ENCODE measurements around the gene ADGRA1.

The ADGRA1 gene

DNA sequence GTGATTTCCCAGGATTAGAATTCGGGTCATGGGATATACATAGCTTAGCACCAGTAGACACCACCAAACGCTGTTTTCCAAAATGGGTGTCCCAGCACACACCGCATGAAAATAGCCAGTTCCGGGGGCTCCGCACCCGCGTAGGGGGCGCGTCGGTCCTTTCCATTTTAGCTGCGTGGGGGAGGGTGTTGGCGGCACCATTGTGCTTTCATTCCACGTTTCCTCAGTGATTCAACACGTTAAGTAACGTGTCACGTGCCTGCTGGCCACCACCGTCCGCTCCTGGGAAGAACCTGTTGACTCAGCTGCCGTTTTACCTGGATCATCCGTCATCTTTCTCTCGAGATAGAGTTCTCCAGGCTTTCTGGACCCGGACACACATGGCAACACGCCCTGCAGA is 25.6 kb upstream of the ADGRA1 start:
- peaks cover 9% of the 10 kb centered on the region for H3K27me3 Mint-ChIP-seq
- H3K4me1 Mint-ChIP-seq (ENCODE audit: low read depth) = peaks cover 12% of the 10 kb centered on the region
- no peaks in the 10 kb centered on the region for H3K36me3 Mint-ChIP-seq (ENCODE audit: low read depth)
- no peak overlapping the region for H3K4me3 Mint-ChIP-seq
- H3K27ac Mint-ChIP-seq = no peak overlapping the region
- no peaks in the 10 kb centered on the region for H3K9me3 Mint-ChIP-seq

DNA sequence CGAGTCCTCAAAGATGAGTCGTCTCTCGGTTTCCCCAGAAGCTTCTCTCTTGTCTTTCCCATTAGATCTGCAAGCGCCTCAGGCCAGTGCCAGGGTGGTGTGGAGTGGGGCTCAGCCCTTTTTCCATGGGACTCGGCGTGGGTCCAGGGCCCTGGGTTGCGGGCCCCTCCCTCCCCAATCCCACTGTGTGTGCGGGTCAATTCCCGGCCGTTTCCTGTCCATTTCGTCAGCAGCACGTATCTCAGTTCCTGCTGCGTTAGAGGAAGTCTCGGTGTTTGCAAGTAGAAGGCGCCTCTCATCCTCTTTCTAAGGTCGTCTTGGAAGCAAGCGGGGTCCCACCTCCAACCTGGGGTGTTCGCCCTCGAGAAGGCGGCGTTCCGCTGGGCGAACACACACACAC is 25.1 kb upstream of the ADGRA1 start:
- peaks cover 12% of the 10 kb centered on the region for H3K4me1 Mint-ChIP-seq (ENCODE audit: low read depth)
- peaks cover 9% of the 10 kb centered on the region for H3K27me3 Mint-ChIP-seq
- H3K9me3 Mint-ChIP-seq = no peaks in the 10 kb centered on the region
- no peaks in the 10 kb centered on the region for H3K36me3 Mint-ChIP-seq (ENCODE audit: low read depth)
- no peak overlapping the region for H3K27ac Mint-ChIP-seq
- H3K4me3 Mint-ChIP-seq = no peak overlapping the region

DNA sequence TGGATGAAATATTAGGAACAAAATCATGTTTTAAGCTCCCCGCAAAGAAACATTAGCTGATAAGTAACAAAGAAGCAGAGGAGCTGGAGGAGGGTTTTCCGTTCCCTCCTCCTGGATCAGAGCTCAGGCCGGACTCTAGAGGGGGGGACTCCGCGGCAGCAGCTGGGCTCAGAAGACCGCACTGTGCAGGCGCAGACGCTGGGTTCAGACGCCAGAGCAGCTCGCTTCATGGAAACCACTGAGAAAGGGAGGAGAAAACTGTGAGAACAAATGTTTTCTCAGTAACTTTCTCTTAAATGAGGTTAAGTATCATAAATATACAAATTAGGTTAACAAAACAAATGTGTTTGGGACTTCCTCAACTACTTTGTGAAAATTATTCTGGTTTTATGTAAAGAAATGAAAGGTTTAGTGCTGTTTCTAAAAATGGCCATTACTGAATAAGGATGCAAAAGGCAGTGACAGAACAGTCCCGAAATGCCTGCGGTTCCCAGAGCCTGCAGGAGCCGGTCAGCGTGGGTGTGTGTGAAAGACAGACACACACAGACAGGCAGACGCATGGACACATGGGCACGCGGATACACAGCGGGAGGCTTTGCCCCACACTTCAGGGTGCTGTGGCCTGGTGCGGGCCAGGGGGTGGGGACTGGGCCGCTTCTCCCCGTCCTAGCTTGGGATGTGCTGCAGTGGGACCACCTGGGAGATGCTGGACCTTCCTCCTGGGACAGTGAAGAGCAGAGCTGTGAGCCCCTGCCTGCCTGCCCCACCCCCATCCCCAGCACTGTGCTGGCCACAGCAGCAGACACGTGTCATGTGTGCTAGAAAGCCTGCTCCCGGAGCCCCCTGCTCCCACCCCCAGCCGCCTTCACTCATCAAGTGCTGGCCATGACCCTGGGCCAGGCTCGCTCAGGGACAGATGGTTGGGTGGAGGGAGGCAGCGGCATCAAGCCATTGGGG is 20.3 kb upstream of the ADGRA1 start:
- Mint-ChIP-seq H3K27ac (no peak overlapping the region), H3K36me3 (ENCODE audit: low read depth) (no peaks in the 10 kb centered on the region)

DNA sequence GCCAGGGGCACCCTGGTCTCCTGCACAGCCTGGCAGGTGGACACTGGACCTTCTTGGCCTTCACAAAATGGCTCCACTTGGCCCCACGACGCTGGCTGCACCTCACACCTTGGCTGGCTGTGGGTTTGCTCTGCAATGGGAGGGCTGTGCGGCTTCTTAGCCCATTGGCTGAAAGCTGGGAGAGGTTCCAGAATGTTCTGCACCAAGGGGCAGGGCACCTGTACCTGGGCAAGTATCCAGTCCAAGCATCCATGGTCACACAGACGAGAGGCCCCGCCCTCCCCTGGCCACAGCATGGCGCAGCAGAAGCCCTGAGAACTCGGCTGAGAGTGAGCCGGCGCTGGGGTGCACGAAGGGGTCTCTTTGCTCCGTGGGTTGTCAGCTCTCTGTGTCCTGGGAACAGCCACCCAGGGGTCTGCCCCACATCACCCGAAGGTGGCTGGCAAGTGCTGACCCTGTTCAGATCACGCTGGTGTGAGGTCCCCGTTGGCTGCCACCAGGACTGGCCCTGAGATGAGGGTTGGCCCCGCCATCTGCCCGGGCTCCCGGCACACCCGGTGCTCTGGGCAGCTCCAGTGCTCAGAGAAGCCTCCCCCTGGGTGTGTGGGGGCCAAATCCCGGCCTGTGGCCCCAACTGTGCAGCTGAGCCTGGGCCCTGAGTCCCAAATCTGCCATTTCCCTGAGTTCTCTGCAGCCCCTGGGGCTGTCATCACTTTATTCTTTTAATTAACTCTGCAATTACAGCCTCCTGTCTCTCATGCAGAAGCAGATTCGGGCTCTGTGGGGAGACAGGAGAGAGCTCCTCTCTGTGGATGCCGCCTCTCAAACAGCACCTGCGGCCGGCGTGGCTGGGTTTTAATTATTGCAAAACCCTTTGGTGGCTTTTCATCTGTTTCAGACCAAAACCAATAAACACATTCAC is 19.4 kb upstream of the ADGRA1 start:
- Mint-ChIP-seq H3K27me3 (no peaks in the 10 kb centered on the region), H3K36me3 (ENCODE audit: low read depth) (no peaks in the 10 kb centered on the region), H3K4me3 (no peak overlapping the region), H3K4me1 (ENCODE audit: low read depth) (no peaks in the 10 kb centered on the region), H3K27ac (no peak overlapping the region), H3K9me3 (no peaks in the 10 kb centered on the region)

More for the DNA sequence above, 20.3 kb upstream of the ADGRA1 start:
- Mint-ChIP-seq H3K4me3 (no peak overlapping the region), H3K27me3 (no peaks in the 10 kb centered on the region), H3K4me1 (ENCODE audit: low read depth) (no peaks in the 10 kb centered on the region), H3K9me3 (no peaks in the 10 kb centered on the region)

DNA sequence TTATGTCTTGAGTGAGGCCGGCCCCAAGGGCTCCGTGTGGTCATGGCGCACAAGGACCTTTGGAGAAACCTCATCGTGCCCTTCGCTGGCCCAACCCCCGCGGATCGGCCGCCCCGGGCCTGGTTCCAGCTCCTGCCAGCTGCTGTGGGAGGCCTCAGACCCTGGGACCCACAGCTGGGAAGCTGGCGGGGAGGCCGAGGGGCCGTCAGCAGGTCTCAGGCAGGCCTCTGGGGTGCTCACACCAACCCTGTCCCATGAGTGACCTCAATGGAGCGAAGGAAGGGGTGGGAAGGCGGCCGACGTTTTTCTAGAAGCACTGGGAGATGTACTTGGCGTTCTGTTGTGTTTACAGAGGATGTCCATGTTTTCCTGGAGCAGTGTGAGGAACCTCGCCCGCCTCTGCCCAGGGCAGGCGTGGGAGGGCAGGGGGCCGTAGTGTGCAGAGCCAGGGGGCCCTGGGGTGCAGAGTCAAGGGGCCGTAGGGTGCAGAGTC is 18.6 kb upstream of the ADGRA1 start:
- H3K27me3 Mint-ChIP-seq = no peaks in the 10 kb centered on the region
- no peaks in the 10 kb centered on the region for H3K4me1 Mint-ChIP-seq (ENCODE audit: low read depth)
- H3K27ac Mint-ChIP-seq = no peak overlapping the region
- no peak overlapping the region for H3K4me3 Mint-ChIP-seq
- no peaks in the 10 kb centered on the region for H3K9me3 Mint-ChIP-seq
- H3K36me3 Mint-ChIP-seq (ENCODE audit: low read depth) = no peaks in the 10 kb centered on the region

DNA sequence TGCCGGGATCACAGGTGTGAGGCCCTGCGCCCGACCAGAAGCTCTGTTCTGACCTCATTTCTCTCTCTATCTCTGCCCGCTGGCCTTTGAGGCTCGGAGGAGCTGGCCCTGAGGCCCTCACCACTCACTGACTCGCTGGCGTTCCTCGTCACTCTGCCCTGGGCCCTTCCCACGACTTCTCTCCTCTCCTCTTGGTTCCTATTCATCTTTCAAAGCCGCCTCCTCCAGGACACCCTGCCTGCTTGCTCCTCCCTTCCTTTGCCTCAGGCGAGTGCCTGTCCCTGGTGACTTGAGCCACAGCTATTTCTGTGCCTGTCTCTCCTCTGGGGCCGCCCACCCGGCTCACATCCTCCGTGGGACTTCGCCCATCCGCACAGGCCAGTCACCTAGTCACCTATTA is 17.3 kb upstream of the ADGRA1 start:
- H3K36me3 Mint-ChIP-seq (ENCODE audit: low read depth) = no peaks in the 10 kb centered on the region
- H3K27me3 Mint-ChIP-seq = no peaks in the 10 kb centered on the region
- H3K4me1 Mint-ChIP-seq (ENCODE audit: low read depth) = no peaks in the 10 kb centered on the region
- H3K9me3 Mint-ChIP-seq = no peaks in the 10 kb centered on the region
- H3K4me3 Mint-ChIP-seq = no peak overlapping the region
- H3K27ac Mint-ChIP-seq = no peak overlapping the region

DNA sequence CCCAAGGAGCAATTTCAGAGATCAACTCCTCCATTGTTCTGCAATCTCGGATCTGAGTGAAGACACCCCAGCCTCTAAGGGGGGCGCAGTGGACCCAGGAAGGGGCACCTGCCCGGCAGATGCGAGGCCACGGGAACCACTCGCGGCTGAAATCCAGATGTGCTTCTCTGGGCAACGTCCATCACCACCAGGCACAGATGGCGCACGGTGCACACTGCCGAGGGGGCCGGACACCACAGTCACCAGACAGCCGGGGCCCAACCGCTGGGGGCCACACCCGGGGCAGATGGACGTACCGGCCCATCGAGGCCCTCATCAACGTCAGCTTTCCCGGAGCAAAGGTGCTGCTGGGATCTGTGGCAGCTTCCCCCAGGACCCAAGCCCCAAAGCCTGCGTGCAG is 16.9 kb upstream of the ADGRA1 start:
- no peaks in the 10 kb centered on the region for H3K4me1 Mint-ChIP-seq (ENCODE audit: low read depth)
- H3K36me3 Mint-ChIP-seq (ENCODE audit: low read depth) = no peaks in the 10 kb centered on the region
- no peaks in the 10 kb centered on the region for H3K27me3 Mint-ChIP-seq
- H3K9me3 Mint-ChIP-seq = no peaks in the 10 kb centered on the region
- no peak overlapping the region for H3K27ac Mint-ChIP-seq
- H3K4me3 Mint-ChIP-seq = no peak overlapping the region

DNA sequence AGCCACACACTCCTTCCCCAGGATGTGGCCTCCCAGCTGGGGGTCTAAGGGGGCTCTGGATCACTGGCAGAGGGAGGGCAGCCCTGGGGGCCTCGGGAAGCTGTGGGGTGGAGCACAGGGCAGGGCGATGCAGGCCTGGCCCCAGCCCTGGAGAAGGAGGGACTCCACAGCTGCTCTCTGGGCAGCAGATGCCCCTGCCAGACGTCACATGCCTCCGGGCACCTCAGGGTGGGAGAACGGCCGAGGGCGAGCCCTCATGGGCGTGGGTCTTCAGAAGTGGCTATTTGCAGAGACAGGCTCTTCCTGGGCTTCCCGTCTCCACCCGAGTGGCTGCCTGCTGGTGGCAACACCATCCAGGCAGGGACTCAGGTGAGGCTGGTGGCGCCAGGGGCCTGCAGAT is 16.0 kb upstream of the ADGRA1 start:
- no peaks in the 10 kb centered on the region for H3K27me3 Mint-ChIP-seq
- no peaks in the 10 kb centered on the region for H3K9me3 Mint-ChIP-seq
- H3K4me3 Mint-ChIP-seq = no peak overlapping the region
- no peaks in the 10 kb centered on the region for H3K36me3 Mint-ChIP-seq (ENCODE audit: low read depth)
- no peaks in the 10 kb centered on the region for H3K4me1 Mint-ChIP-seq (ENCODE audit: low read depth)
- no peak overlapping the region for H3K27ac Mint-ChIP-seq

DNA sequence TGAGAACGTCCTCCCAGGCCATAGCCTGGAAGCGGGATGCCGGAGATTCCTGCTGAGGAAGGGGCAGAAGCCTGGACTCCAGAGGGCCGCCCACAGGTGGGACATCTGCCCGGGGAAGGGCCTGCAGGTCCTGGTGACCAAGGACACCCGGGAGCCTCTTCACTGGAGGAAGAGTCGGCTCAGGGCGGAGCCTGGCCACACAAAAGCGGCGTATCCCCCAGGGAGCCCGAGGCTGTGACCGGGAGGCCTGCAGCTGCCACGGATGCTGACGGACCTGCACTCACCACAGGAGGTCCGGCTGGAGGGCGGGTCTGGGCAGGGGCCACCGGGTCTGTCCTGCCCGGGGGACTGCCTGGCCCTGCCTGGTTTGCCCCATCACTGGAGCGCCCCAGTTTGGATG is 15.5 kb upstream of the ADGRA1 start:
- no peaks in the 10 kb centered on the region for H3K4me1 Mint-ChIP-seq (ENCODE audit: low read depth)
- H3K27ac Mint-ChIP-seq = no peak overlapping the region
- no peaks in the 10 kb centered on the region for H3K9me3 Mint-ChIP-seq
- no peaks in the 10 kb centered on the region for H3K27me3 Mint-ChIP-seq
- no peaks in the 10 kb centered on the region for H3K36me3 Mint-ChIP-seq (ENCODE audit: low read depth)
- H3K4me3 Mint-ChIP-seq = no peak overlapping the region

DNA sequence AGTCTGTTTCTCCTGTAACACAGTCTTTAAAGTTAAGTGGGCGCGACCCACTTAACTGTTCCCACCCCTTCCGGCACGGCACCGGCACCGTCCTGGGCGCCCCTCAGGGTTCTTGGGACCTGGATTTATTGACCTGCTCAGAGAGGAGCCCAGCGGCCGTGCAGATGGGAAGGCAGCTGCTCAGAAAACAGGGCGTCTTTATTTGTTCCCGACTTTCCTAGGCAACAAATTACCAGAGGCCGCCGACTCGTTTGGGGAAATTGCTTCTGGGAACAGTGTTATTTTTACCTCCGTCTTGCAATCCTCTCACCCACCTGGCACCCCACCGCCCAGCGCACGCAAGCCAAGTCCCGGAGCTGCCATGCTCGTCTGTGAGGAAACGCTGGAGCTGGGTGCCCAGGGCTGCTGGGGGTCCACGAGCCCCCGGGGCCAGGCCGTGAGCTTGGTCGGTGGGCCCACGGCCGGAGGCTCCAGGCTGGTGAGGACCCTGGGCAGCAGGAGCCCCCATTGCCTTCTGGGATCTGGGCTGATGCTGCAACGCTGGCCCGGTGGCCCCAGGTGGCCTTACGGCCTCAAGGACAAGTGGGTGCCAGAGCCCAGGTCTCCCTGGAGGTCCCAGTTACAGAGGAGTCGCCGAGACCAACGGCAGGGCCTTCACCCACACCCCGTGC is 14.9 kb upstream of the ADGRA1 start:
- Mint-ChIP-seq H3K4me3 (no peak overlapping the region), H3K4me1 (ENCODE audit: low read depth) (no peaks in the 10 kb centered on the region), H3K36me3 (ENCODE audit: low read depth) (no peaks in the 10 kb centered on the region), H3K27ac (no peak overlapping the region), H3K27me3 (no peaks in the 10 kb centered on the region), H3K9me3 (no peaks in the 10 kb centered on the region)

DNA sequence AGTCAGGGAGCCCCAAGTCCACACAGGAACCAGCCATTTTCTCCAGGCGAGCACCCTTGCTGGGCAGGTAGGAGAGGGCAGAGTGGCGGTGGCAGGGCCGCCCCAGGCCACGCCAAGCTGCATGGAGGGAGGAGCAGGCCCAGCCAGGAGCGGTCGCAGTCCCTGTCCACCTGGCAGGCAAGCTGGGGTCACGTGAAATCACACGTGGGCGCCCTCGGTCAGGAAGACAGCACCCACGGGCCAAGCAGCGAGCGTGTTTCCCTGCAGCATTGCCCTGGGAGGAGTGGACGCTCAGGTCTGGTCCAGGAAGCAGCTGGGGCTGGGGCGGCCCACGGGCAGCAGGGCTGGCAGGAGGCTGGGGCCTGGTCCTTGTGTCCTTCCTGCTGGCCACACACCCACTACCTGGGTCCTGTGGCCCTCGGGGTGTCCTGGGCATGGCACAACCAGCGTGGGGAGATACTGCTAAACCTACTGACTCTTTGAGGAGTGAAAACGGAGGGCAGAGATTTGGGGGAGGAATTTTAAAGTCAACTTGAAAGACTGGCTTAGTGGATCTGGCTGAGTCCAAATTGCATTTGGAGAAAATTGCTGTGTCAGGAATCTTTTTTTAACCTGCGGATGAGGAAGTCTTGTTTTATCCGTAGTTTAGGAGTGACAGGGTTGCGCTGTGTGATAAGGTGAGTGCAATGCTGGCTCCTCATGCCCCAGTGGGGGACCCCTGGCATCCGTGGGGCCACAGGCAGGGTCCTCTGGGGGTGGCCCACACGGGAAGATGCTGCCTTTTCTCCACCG is 12.2 kb upstream of the ADGRA1 start:
- H3K36me3 Mint-ChIP-seq (ENCODE audit: low read depth) = no peaks in the 10 kb centered on the region
- H3K4me3 Mint-ChIP-seq = no peak overlapping the region
- H3K27me3 Mint-ChIP-seq = no peaks in the 10 kb centered on the region
- no peaks in the 10 kb centered on the region for H3K4me1 Mint-ChIP-seq (ENCODE audit: low read depth)
- no peaks in the 10 kb centered on the region for H3K9me3 Mint-ChIP-seq
- H3K27ac Mint-ChIP-seq = no peak overlapping the region

DNA sequence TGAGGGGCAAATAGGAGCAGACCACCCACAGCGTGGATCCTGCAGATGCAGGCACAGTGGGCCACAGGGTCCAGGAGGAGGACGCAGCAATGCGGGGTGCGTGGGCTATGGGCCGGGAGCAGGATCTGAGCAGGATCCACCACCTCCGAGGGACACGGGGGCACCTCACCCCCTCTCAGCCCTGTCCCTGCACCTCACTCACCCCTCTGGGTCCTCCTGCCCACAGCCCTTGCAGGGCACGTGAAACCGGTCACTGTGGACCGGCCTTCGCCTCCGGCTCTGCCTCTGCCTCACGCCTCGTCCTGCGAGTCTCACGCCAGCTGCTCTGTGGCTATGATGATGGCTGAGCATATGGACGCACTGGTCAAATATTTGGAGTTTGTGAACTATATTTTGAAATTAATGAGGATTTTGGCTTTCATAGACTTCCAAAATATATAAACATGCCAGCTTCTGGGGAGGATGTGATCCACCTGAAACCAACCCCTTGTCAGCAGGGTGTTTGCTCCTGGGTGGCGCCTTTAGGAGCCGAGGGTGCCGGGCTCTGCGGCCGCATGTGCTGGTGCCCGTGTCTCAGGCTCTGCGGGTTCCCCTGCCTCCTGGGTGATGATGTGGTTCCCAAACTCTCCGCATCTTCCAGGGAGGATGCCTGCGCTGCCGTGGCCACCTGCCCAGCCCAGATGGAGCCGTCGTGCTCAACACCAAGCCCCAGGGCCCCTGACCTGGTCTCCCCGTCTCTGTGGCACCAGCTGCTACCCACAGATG is 11.3 kb upstream of the ADGRA1 start:
- H3K4me1 Mint-ChIP-seq (ENCODE audit: low read depth) = no peaks in the 10 kb centered on the region
- H3K27ac Mint-ChIP-seq = no peak overlapping the region
- no peak overlapping the region for H3K4me3 Mint-ChIP-seq
- no peaks in the 10 kb centered on the region for H3K9me3 Mint-ChIP-seq
- H3K27me3 Mint-ChIP-seq = no peaks in the 10 kb centered on the region
- no peaks in the 10 kb centered on the region for H3K36me3 Mint-ChIP-seq (ENCODE audit: low read depth)

DNA sequence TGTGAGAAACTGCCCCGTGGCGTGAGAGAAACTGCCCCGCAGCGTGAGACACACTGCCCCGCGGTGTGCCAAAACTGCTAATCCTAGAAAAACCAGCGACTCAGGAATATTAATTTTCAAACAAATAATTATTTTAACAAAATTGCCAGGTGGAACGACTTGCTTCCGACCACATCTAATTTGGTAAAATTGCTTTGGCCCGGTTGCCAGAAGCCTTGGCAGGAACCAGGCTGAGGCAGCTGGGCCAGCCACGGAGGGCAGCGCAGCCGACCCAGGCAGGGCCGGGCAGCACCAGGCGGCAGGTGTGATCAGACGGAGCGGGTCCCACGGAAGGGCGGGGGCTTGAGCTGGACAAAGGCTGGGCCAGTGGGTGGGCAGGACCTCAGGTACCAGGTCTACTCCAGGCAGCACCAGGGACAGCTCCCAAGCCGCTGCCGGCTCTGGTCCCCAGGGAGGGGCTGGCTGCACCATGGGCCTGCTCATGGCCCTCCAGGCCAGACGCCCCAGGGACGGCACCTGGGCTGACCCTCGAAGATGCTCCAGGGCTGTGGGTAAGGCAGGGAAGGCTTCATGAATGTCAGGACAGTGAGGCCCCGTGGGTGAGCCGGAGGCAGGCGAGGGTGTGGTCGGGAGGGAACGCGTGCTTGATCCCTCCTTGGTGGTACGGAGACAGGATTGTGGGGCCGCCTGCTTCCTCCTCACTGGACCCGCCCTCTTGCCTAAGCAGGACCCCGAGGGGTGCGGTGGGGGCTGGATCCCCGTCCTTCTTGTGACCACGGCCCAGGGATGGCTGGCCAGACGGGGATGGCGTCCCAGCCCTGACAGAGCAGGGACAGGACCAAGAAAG is 7.7 kb upstream of the ADGRA1 start:
- Mint-ChIP-seq H3K27ac (no peak overlapping the region), H3K27me3 (peaks cover 3% of the 10 kb centered on the region), H3K4me1 (ENCODE audit: low read depth) (no peaks in the 10 kb centered on the region), H3K36me3 (ENCODE audit: low read depth) (no peaks in the 10 kb centered on the region), H3K4me3 (no peak overlapping the region), H3K9me3 (no peaks in the 10 kb centered on the region)
